GM18861 (cell line): Measurements from ENCODE around the gene ASAP2.
"Not testable (repeated sequence)": the region's sequence is repeated elsewhere in the genome, so short reads cannot be mapped to it uniquely, and the experiment has no call there.

Experiments
- ATAC-seq: cut with Tn5 transposase; IDR thresholded peaks from one replicate; pipeline ENCODE4 v1.9.1; 2021; ENCODE audit not compliant: unreplicated experiment

The ASAP2 gene

DNA sequence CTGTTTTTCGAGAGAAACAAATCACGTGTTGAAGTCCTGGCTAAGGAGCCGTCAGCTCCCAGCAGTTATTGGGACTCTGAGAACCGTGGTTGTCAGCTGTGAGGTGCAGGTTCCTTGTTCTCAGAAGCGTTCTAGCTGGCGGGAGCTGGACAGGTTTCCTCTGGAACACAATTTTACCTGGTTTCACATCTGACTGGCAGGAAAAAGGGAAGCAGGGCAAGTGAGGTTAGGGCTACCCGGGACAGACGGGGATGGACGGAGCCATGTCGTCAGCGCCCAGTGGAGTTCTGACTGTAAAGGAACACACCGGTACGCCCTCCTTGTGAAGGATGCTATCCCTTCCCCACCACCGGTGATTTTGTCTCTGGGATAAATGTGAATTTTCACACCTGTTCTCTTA, 190.6 kb downstream of the ASAP2 start:
- no peak for ATAC-seq

DNA sequence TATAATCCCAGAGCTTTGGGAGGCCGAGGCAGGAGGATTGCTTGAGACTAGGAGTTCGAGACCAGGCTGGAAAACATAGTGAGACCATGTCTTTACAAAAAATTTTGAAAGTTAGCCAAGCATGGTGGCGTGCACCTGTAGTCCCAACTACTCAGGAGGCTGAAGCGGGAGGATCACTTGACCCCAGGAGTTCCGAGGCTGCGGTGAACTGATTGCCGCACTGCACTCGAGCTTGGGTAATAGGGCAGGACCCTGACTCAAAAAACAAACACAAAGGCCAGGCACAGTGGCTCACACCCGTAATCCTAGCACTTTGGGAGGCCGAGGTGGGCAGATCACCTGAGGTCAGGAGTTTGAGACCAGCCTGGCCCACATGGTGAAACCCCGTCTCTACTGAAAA, 191.6 kb downstream of the ASAP2 start:
- not testable (repeated sequence) for ATAC-seq

DNA sequence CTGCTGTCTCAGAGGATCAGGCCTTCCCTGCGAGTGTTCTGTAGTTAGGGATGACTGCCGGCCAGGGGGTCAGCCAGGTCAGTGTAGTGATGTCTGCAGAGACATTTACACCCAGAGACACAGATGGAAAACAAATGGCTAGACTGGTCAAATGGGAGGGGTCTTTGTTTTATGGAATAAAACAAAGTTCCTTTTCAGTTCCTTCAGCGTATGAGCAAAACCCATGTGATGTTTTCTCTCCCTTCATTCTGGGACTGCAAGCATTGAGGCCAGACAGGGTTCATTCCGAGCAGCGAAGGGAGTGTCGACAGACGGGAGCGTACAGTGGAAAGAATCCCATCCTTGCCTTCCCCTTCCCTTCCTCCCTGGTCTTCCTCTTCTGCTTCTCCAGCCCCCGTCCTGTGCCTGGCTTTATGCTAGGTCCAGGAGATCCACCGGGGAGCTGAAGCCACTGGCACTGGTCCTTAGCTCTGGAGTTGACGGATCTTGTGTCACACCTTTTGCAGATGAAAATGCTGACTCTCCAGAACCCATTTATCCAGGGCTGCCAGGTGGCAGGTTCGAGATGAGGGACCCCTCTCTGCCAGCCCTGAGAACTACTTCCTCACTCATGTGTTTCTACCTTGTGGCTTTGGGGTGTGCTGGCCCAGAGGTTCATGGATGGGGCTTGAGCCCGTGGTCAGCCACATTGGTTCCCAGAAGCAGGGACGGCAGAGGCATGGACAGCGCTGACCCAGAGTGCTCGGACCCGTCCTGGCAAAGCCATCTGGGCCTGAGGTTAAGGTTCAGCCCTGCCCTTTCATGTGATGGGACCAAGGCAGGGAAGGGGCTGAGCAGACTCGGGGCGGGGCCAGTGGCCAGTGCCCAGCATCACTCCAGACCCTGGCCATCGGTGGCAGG, 192.5 kb downstream of the ASAP2 start:
- no peak for ATAC-seq

DNA sequence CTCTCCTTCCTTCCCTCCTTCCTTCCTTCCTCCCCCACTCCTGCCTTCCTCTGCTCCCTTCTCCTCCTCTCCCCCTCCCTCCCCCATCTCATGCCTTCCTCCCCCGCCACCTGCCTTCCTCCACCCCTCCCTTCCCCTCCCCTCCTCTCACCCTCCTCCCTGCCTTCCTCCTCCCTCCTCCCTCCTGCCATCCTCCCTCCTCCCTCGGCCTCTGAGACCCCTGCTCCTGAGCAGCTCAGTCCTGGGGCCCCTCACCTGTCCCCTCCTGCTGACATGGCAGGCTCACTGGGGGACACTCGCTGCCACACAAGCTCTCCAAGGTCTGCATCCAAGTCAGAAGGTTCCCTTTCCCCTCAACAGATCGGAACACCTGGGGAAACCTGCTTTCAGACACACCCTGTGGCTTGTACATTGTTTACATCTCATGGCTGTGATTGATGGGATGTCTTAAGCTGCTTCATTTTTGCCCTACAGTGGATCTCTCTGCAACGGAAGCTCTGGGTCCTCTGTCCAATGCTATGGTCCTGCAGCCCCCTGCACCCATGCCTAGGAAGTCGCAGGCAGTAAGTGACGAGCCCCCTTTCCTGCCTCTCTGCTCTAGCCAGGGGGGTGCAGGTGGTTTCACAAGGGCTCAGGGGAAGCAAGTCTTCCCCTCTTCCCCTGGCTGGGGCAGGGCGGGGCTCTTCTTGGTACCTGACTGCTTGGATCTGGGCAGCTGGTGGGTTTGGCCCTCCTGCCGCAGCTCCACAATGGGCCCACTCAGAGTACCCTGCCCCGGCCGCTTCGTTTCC, 193.9 kb downstream of the ASAP2 start:
- ATAC-seq: no peak

DNA sequence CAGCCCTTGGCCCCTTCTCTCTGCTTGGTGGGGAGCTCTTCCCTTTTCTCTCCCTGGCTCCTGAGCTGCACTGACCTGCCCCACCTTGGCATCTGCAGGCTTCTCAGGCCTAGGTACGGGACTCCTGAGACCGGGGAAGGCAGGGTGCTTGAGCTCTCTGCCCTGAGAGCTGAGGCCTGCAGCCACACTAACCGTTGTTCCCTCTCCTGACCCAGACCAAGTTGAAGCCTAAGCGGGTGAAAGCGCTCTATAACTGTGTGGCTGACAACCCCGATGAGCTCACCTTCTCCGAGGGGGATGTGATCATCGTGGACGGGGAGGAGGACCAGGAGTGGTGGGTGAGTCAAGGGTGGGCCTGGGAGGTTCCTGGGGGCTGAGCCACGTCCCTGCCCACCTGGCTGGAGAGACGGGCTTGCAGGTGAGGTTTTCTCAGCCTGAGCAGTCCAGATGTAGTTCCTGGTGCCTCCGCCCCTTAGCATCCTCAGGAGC, 194.5 kb downstream of the ASAP2 start:
- no peak for ATAC-seq

DNA sequence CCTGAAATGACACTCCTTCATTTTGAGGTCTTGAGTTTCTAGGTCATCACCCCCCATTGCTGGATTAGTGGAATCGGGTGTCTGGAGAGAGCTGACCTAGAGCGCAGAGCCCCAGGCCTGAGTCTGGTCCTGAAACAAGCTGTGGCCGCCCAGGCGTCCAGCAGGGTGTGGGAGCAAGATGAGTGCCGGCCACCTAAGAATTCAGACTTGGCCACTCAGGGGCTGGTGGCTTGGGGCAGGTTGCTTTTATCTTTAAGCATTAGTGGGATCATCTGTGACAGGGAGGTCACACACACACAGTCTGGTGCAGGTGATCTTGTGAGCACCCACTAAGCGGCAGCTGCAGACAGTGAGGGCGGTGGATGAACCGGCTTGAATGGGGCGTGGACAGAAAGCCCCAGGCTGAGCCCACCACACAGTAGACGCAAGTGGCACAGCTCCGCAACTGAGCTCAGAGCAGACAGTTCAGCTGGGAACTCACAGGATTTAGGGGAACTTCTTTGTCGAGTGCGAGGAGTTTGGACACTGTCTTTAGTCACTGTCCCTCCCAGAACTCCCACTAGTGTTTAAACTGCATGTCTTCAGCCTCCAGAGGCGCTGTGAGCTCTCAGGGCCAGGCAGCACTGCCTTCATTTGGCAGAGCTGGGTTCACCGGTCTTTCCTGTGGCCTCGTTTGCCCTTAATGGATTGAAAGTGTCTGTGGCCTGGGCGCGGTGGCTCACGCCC, 195.2 kb downstream of the ASAP2 start:
- no peak for ATAC-seq

DNA sequence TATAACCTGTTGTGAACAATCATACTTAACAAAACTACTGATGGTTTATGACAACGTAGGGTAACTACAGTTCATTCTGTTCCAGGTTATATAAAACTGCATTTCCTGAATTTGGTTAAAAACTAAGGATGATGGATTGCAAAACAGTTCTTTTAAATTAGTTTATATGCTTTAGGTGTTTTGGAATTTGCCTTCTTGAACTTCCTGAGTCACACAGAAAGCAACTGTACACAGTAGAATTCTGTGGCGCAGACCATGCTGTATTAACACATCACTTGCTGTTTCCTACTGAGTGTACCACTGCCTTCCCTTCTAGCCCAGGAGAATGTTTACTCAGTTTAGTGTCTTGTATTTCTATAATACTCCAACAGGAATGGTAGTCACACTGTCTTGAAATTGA, 197.3 kb downstream of the ASAP2 start:
- ATAC-seq: no peak

DNA sequence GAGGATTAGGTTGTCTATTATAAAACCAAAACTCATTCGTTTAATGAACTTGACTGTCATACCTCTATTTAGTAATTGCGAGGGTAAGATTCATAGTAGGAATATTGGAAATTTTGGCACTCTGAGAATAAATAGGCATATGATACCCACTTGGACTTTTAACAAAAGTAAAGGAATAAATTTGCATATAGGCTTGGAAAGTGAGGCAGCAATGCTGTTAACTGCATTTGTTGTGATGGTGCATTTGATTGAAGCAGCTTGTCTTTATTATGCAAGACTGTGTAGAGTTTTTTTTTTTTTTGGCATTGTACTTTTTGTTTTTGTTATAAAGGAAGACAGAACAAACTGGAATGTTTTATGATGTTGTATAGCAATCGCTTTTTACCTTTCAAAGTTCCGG, 197.8 kb downstream of the ASAP2 start:
- no peak for ATAC-seq

DNA sequence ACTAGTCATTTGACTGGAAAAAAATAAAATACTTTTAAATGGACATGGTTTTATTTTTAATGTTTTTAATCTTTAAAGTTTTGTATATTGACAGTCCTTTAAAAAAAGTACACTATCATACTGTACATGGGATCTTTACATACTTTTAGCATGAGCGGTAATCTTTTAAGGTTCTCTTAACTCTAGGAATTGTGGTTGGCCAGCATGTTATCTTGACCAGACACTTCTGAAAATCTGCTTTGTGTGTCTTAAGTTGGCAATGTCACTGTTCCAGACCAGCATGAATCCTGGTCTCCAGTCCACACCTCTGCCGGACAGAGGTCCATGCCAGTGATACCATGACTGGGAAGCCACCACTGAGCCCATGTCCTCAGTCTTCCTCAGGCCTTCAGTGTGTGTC, 199.0 kb downstream of the ASAP2 start:
- no peak for ATAC-seq

DNA sequence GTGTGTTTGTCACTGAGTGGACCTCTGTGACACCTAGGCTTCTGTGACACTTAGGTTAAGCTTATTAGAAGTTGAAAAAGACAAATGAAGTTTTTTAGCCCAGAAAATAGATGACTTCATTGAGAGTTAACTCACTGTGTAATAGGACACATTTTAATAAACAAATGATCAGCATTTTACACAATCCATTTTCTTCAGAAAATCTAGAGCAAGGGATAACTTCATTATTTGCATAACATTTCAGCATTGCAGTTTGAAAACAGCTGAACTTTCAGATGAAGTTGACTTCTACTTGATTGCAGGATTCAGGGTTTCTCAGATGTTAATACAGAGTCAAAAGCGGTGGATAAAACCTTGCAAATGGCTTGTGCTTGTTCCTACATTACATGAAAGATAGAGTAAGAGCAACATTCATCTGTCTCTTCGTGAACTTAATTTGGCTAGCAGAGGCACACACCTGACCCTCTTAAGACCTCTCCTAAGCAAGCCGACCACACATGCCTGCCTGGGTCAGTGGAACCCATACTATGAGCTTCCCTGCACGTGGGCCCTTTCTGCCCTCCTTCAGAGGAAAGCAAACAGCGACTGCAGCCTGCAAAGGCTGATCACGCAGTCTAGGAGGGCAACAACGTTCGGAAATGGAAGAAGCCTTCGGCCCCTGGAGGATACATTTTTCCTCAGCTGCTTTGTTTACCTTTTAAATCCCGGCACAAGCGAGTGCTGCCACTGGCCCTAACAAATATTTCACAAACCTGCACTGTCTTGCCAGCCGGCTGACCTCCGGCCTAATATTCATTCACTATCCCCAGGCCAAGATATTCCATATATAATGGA, 200.1 kb downstream of the ASAP2 start:
- ATAC-seq: no peak

DNA sequence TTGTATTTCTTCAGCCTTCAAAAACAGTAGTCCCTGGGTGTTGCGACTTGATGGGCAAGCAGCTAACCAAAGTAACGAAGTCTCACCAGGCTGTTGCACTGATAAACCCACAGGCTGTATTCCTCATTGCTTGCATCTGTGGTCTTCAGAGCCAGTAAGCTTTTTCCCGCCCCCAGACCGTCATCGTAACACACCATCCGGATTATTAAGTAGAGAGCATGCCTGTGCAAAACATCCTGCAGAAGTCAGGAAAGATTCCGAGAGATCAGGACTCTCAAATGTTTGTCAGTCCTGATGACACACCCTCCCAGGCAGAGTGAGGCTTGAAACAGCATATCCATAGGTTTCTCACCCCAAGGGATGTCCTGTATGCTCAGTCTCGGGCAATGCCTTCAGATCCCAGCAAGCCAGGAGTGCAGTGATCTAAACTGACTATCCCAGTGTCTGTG, 200.8 kb downstream of the ASAP2 start:
- no peak for ATAC-seq

DNA sequence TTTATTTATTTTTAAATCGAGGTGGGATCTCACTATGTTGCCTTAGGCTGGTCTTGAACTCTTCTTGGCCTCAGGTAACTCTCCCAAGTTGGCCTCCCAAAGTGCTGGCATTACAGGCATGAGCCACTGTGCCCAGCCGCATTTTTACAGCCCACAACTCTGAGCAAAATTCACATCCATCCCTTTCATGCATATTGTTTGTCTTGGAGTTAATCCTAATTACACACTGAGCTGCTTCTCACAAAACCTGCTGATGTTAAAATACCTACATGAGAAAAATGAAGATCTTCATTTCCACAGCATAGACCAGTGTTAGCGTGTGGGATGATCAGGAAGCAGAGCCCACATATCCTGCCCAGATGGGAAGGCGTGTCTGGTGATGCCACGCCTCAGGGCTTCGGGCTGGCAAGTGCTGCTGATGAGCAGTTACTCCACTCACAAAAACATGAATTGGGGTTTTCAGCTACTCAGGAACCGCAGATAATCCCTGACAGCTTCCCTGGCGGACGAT, 202.1 kb downstream of the ASAP2 start:
- ATAC-seq: no peak

DNA sequence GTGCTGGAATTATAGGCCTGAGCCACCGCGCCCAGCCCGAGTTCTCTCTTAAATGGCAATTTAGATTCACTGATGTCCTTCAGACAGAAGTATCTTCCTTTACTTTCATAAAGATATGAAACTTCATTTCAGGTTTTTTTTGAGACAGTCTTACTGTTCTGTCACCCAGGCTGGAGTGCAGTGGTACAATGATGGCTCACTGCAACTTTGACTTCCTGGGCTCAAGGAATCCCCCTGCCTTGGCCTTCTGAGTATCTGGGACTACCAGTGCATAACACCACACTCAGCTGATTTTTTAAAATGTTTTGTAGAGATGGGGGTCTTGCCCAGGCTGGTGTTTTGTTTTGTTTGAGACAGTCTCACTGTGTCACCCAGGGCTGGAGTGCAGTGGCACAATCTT, 203.5 kb downstream of the ASAP2 start:
- ATAC-seq: no peak

DNA sequence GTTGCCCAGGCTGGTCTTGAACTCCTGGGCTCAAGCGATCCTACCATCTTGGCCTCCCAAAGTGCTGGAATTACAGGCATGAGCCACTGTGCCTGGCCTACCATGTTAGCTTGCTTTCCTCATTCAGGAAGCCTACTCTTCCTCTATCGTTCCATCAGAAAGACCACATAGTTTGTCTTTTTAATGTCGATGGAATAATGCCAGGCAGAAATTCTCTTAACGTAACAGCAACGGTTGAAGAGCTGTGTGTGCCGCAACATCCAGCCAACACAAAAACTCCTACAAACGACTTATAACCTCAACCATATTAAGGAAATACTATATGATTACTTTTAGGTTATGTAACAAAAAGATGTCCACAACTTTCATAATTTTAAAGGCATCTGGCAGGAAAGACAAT, 206.2 kb downstream of the ASAP2 start:
- ATAC-seq: no peak

DNA sequence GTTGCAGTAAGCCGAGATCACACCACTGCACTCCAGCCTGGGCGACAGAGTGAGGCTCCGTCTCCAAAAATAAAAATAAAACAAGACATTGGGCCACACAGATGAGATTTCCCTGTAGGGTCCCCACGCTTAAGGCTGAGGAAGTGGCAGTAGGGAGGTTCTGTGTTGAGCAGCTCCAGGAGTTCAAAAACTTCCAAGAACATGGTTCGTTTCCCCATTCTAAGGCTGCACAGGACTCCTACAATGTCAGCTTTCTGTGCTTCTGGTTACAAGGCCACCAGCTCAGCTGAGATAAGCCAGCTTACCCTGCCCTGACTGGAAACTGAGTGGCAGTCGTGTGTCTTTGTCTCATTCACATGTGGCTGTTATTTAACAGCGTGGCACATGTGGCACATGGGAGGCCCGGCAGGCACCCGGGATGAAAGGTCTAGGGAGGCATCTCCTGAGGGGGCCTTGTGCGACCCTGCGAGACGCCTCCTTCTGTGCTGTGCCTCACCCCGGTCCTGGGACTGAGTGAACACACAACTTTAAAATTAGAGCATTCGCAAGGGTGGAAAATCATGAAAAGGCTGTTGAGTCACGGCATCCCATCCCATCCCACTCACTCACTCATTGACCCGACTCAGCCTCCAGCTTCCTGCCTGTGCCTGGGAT, 209.0 kb downstream of the ASAP2 start:
- no peak for ATAC-seq

DNA sequence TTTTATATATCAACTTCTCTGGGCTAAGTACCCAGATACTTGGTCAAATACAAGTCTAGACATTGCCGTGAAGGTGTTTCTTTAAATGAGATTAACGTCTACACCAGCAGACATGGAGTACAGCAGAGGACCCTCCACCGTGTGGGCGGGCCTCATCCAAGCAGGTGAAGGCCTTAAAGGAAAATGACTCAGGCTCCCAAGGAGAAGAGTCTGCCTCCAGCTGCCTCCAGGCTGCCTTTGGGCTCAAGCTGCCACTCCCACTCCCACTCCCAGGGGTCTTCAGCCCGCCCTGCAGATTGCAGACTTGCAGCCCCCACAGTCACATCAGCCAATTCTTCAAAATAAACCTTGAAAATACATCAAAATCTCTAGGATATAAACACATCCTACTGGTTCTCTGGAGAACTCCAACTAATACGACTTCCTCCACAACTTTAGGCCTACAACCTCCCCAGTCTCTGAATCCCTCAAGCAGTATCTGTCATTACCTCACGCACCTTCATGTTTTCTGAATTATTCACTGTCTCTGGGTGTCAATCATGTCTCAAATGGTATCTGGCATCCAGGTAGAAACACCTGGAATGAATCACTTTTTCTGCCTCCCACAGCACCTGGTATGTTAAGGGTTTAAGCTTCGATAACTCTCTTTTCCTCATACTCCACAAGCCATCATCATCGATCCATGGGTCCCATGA, 209.8 kb downstream of the ASAP2 start:
- ATAC-seq: no peak

DNA sequence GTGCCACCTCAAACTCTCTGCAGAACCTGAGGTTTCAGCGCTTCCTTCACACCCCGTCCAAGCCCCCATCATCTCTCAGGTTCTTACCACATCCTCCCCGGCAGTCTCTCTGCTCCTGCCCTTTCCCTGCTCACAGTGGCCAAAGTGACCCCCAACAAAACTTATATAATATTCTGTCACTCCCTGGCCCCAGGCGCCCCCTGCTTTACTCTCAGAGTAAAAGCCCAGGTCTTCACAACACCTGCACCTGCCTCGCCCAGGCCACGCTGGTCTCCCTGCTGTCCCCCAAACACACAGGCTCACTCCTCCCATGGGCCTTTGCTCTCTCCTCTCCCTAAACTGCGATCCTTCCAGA, 210.3 kb downstream of the ASAP2 start:
- no peak for ATAC-seq

DNA sequence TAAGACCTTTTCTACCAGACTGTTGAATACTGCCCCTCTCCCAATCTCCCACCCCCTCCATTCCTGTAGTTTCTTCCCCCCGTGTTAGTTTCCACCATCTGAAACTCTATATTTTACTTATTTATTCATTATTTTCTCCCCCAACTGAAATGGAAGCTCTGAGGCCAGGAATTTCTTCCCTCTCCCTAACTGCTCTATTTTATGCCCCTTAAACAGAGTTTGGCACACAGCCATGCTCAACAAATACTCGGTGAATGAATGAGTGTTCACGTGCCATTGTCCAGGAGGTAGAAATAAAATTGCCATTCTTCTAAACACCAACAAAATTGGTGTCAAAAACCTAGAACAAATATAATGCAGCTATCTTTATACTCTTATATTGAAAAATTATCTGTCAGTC, 211.1 kb downstream of the ASAP2 start:
- ATAC-seq: no peak

DNA sequence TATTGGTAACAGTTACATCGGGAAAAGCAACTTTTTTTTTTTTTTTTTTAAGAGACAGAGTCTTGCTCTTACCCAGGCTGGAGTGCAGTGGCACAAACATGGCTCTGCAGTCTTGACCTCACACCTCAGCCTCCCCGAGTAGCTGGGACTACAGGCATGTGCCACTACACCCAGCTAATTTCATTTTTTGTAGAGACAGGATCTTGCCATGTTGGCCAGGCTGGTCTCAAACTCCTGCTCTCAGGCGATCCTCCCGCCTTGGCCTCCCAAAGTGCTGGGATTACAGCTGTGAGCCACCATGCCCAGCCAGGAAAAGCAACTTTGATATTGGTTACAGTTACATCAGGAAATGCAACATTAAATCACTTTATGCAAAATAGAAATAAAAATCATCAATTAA, 212.1 kb downstream of the ASAP2 start:
- no peak for ATAC-seq
